ENCODE measurements around the gene KRT72.

The KRT72 gene

DNA sequence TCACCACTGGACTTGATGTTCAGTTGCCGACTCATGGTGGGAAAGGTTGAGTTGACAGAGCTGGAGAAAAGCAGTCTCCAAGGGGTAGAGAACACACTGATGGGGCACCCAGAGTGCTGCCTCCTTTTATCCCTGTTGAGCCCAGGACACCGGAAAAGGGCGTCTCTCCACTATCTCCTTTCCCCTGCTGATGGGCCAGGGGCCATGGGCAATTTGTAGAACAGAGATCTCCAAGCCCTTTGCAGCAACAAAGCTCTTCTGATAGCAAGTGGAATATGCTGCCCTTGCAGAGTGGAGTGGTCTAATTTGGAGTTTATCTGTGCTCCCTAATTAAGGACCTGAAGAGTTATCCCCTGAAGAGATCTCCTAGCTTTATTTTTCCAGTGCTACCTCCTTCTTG is 27.5 kb downstream of the KRT72 start, which contains the start of gene KRT74:
KRT74 (minus strand) TSS at position 101 of the 400 bp plus-strand sequence; CDS start at position 35, 66 bp downstream.
- TF ChIP-seq SPI1 (IDR thresholded peaks at IDR 0.05; ENCODE audit: borderline replicate concordance, low read depth) = no peak
- no peak for TF ChIP-seq POLR2AphosphoS5 (IDR thresholded peaks at IDR 0.05; ENCODE audit: low read depth)
- TF ChIP-seq, protein P1, sequence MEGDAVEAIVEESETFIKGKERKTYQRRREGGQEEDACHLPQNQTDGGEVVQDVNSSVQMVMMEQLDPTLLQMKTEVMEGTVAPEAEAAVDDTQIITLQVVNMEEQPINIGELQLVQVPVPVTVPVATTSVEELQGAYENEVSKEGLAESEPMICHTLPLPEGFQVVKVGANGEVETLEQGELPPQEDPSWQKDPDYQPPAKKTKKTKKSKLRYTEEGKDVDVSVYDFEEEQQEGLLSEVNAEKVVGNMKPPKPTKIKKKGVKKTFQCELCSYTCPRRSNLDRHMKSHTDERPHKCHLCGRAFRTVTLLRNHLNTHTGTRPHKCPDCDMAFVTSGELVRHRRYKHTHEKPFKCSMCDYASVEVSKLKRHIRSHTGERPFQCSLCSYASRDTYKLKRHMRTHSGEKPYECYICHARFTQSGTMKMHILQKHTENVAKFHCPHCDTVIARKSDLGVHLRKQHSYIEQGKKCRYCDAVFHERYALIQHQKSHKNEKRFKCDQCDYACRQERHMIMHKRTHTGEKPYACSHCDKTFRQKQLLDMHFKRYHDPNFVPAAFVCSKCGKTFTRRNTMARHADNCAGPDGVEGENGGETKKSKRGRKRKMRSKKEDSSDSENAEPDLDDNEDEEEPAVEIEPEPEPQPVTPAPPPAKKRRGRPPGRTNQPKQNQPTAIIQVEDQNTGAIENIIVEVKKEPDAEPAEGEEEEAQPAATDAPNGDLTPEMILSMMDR (IDR thresholded peaks at IDR 0.05; ENCODE audit: insufficient read depth, low read length) = no peak
- TF ChIP-seq, protein P2, sequence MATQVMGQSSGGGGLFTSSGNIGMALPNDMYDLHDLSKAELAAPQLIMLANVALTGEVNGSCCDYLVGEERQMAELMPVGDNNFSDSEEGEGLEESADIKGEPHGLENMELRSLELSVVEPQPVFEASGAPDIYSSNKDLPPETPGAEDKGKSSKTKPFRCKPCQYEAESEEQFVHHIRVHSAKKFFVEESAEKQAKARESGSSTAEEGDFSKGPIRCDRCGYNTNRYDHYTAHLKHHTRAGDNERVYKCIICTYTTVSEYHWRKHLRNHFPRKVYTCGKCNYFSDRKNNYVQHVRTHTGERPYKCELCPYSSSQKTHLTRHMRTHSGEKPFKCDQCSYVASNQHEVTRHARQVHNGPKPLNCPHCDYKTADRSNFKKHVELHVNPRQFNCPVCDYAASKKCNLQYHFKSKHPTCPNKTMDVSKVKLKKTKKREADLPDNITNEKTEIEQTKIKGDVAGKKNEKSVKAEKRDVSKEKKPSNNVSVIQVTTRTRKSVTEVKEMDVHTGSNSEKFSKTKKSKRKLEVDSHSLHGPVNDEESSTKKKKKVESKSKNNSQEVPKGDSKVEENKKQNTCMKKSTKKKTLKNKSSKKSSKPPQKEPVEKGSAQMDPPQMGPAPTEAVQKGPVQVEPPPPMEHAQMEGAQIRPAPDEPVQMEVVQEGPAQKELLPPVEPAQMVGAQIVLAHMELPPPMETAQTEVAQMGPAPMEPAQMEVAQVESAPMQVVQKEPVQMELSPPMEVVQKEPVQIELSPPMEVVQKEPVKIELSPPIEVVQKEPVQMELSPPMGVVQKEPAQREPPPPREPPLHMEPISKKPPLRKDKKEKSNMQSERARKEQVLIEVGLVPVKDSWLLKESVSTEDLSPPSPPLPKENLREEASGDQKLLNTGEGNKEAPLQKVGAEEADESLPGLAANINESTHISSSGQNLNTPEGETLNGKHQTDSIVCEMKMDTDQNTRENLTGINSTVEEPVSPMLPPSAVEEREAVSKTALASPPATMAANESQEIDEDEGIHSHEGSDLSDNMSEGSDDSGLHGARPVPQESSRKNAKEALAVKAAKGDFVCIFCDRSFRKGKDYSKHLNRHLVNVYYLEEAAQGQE (IDR thresholded peaks at IDR 0.05; ENCODE audit: insufficient replicate concordance, low read depth) = no peak
- no peak for TF ChIP-seq GABPA (IDR thresholded peaks at IDR 0.05; ENCODE audit: low read depth)
- Histone ChIP-seq H3K4me3 (replicated peaks; ENCODE audit: insufficient read depth, low read length) (no peak within 1 kb of the TSS), H3K27me3 (ENCODE audit: insufficient read depth, poor library complexity, severe bottlenecking) (peaks cover under 1% of the 10 kb centered on the region), H3K27ac (replicated peaks) (no peak within 1 kb of the TSS)
- DNase-seq (ENCODE audit: low read depth in 1 of 2, low spot score in 1 of 2) = no peak

DNA sequence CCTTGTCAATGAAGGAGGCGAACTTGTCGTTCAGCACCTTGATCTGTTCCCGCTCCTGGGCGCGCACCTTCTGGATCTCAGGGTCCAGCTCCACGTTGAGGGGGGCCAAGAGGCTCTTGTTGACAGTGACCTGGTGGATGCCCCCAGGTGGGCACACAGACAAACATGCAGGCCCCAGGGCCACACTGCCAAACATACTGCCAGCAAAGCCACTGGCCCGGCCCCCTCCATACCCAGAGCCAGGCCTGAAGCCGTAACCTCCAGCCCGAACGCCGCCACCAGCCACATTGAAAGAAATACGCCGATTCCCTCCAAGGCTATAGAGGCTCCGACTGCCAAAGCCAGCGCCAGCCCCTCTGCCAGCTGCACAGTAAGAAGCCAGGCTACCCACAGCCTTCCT is 28.0 kb downstream of the KRT72 start:
- Histone ChIP-seq H3K27me3 (ENCODE audit: insufficient read depth, poor library complexity, severe bottlenecking) (no peaks in the 10 kb centered on the region), H3K27ac (replicated peaks) (no peak overlapping the region), H3K4me3 (replicated peaks; ENCODE audit: insufficient read depth, low read length) (no peak overlapping the region)
- no peak for DNase-seq (ENCODE audit: low read depth in 1 of 2, low spot score in 1 of 2)
- no peak for TF ChIP-seq GABPA (IDR thresholded peaks at IDR 0.05; ENCODE audit: low read depth)
- TF ChIP-seq, protein P2 (IDR thresholded peaks at IDR 0.05; ENCODE audit: insufficient replicate concordance, low read depth) = no peak

DNA sequence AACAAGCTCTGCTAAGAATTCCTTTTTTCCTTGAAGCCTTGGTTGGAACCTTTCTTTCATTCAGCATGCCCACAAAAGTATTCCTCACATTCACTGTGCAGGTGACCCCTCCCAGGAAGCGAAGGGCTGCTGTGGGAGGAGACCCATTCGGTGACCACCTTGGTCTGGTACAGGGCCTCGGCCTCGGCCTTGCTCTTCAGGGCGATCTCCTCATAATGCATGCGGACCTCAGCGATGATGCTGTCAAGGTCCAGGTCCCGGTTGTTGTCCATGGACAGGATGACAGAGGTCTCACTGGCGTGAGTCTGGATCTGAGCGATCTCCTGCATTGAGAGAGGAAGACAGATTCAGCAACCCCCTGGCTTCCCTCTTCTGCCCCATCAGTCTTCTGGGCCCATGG is 30.8 kb downstream of the KRT72 start:
- peaks cover 2% of the 10 kb centered on the region for H3K27me3 ChIP-seq (ENCODE audit: insufficient read depth, poor library complexity, severe bottlenecking)
- H3K4me3 ChIP-seq (replicated peaks; ENCODE audit: insufficient read depth, low read length) = no peak overlapping the region
- TF ChIP-seq, protein P2 (IDR thresholded peaks at IDR 0.05; ENCODE audit: insufficient replicate concordance, low read depth) = no peak
- TF ChIP-seq, protein P1 (IDR thresholded peaks at IDR 0.05; ENCODE audit: insufficient read depth, low read length) = no peak
- TF ChIP-seq GABPA (IDR thresholded peaks at IDR 0.05; ENCODE audit: low read depth) (no peak), POLR2AphosphoS5 (IDR thresholded peaks at IDR 0.05; ENCODE audit: low read depth) (no peak), SPI1 (IDR thresholded peaks at IDR 0.05; ENCODE audit: borderline replicate concordance, low read depth) (no peak)
- no peak overlapping the region for H3K27ac ChIP-seq (replicated peaks)
- no peak for DNase-seq (ENCODE audit: low read depth in 1 of 2, low spot score in 1 of 2)
